Measurements from ENCODE around the gene LINS1. TPM values are rescaled to one million over a fixed set of nuclear protein-coding genes. Genes with fewer than 3 reads are reported as not detected.

LINS1 gene
- total RNA-seq, 2 experiments from 2014 or later, result 28.7 to 29.4 TPM

GRCh38 chr15:100537331-100537730, 64.7 kb downstream of the LINS1 start:
- POLR2A ChIA-PET, result no interaction called here

GRCh38 chr15:100536733-100537132, 65.3 kb downstream of the LINS1 start:
- Mint-ChIP-seq H3K27me3 (no peaks in the 10 kb centered on the region), H3K27ac (no peak overlapping the region), H3K4me3 (no peak overlapping the region), H3K9me3 (peaks cover 4% of the 10 kb centered on the region), H3K36me3 (ENCODE audit: low read depth) (no peaks in the 10 kb centered on the region), H3K4me1 (ENCODE audit: low read depth) (no peaks in the 10 kb centered on the region)
- ChIA-PET CTCF (interaction anchor here (0.8 kb wide), 1 partner anchor 186 kb away, joined by 3 read pairs; no protein-coding TSS in a partner anchor), POLR2A (no interaction called here)
- DNase-seq, result no peak
- no peak for ATAC-seq
- intact Hi-C loops (cut with micrococcal nuclease), result no loop called here
- no peak for TF ChIP-seq CTCF (IDR thresholded peaks at IDR 0.05)

More at GRCh38 chr15:100537331-100537730, 64.7 kb downstream of the LINS1 start:
- no peak for ATAC-seq
- H3K9me3 Mint-ChIP-seq, result peaks cover 4% of the 10 kb centered on the region
- CTCF ChIA-PET, result no interaction called here
- no peak for DNase-seq
- no peaks in the 10 kb centered on the region for H3K4me1 Mint-ChIP-seq (ENCODE audit: low read depth)
- intact Hi-C loops (cut with micrococcal nuclease), result no loop called here
- TF ChIP-seq CTCF (IDR thresholded peaks at IDR 0.05), result no peak
- no peaks in the 10 kb centered on the region for H3K27me3 Mint-ChIP-seq
- H3K27ac Mint-ChIP-seq, result no peak overlapping the region
- H3K36me3 Mint-ChIP-seq (ENCODE audit: low read depth), result no peaks in the 10 kb centered on the region
- H3K4me3 Mint-ChIP-seq, result no peak overlapping the region

- DNase-seq (no peak), ATAC-seq (no peak)
- Mint-ChIP-seq H3K4me3 (no peak overlapping the region), H3K27ac (no peak overlapping the region), H3K4me1 (ENCODE audit: low read depth) (no peaks in the 10 kb centered on the region), H3K27me3 (no peaks in the 10 kb centered on the region), H3K36me3 (ENCODE audit: low read depth) (no peaks in the 10 kb centered on the region), H3K9me3 (peaks cover 3% of the 10 kb centered on the region)
- ChIA-PET POLR2A (no interaction called here), CTCF (interaction anchor here (1.4 kb wide), 1 partner anchor 183 kb away, joined by 5 read pairs; no protein-coding TSS in a partner anchor)
- no peak for TF ChIP-seq CTCF (IDR thresholded peaks at IDR 0.05)
- intact Hi-C loops (cut with micrococcal nuclease), result no loop called here
Observed at GRCh38 chr15:100533886-100534285, 68.1 kb downstream of the LINS1 start.

GRCh38 chr15:100531823-100532327, 70.1 kb downstream of the LINS1 start:
- no peak for DNase-seq
- intact Hi-C loops (cut with micrococcal nuclease), result no loop called here
- ATAC-seq, result no peak
- no peak for TF ChIP-seq CTCF (IDR thresholded peaks at IDR 0.05)
- Mint-ChIP-seq H3K27me3 (no peaks in the 10 kb centered on the region), H3K4me1 (ENCODE audit: low read depth) (no peaks in the 10 kb centered on the region), H3K4me3 (no peak overlapping the region), H3K27ac (no peak overlapping the region), H3K9me3 (no peaks in the 10 kb centered on the region), H3K36me3 (ENCODE audit: low read depth) (no peaks in the 10 kb centered on the region)
- CTCF ChIA-PET, result interaction anchor here (1.4 kb wide), 1 partner anchor 182 kb away, joined by 5 read pairs; no protein-coding TSS in a partner anchor
- POLR2A ChIA-PET, result no interaction called here

- DNase-seq (no peak), ATAC-seq (no peak)
- no peak for TF ChIP-seq CTCF (IDR thresholded peaks at IDR 0.05)
- H3K4me1 Mint-ChIP-seq (ENCODE audit: low read depth), result no peaks in the 10 kb centered on the region
- H3K9me3 Mint-ChIP-seq, result no peaks in the 10 kb centered on the region
- H3K27me3 Mint-ChIP-seq, result no peaks in the 10 kb centered on the region
- ChIA-PET POLR2A (no interaction called here), CTCF (interaction anchor here (1.4 kb wide), 1 partner anchor 182 kb away, joined by 5 read pairs; no protein-coding TSS in a partner anchor)
- intact Hi-C loops (cut with micrococcal nuclease), result no loop called here
- no peak overlapping the region for H3K4me3 Mint-ChIP-seq
- no peaks in the 10 kb centered on the region for H3K36me3 Mint-ChIP-seq (ENCODE audit: low read depth)
- H3K27ac Mint-ChIP-seq, result no peak overlapping the region
Observed at GRCh38 chr15:100531204-100531603, 70.8 kb downstream of the LINS1 start.
